Right cardiac atrium (tissue), 5 donors: ENCODE data around the gene THBS2. TPM values are rescaled to one million over a fixed set of nuclear protein-coding genes. Genes with fewer than 3 reads are reported as not detected.

Experiments
- ATAC-seq, 2 donors: fragments of 200-7000 bp; cut with Tn5 transposase; one replicate each; pipeline versions ENCODE4 v1.8.0 to v1.9.1; 2020; ENCODE audit warnings: moderate library complexity in 2 of 2, mild to moderate bottlenecking in 1 of 2
- DNase-seq, 3 donors: peaks; one replicate each; pipeline ENCODE4 v3.0.0-alpha.2; 2020
- H3K27ac ChIP-seq: one replicate; pipeline ENCODE4 v1.5.1; 2013; ENCODE audit warnings: mild to moderate bottlenecking, low read length, control low read depth, moderate library complexity
- H3K27me3 ChIP-seq: one replicate; pipeline ENCODE4 v1.6.1; 2013; ENCODE audit not compliant: control insufficient read depth, insufficient read depth
- H3K4me1 ChIP-seq: one replicate; pipeline ENCODE4 v1.6.1; 2013; ENCODE audit warnings: low read length; ENCODE audit not compliant: control insufficient read depth, insufficient read depth
- H3K4me3 ChIP-seq: one replicate; pipeline ENCODE4 v1.5.1; 2013; ENCODE audit warnings: low read length, control low read depth
- H3K9me3 ChIP-seq: one replicate; pipeline ENCODE4 v1.6.1; 2013; ENCODE audit warnings: low read length; ENCODE audit not compliant: control insufficient read depth
- WGBS: extraction: QIAGEN DNeasy Blood & Tissue Kit; methylation state at CpG from one replicate; pipeline ENCODE4 v1.1.7; 2013; 5-methylcytosine and 5-hydroxymethylcytosine counted together
- intact Hi-C, 4 donors: fragments of 100-400 bp; cut with DNase I; formaldehyde crosslinking; loops; one replicate each; pipeline versions ENCODE4 v1.11.0 to v1.14.0; 2022 to 2023
- polyA plus RNA-seq: library from polyadenylated mRNA; stranded (reverse); fragments of 200-250 nt; gene quantifications from one replicate; pipeline ENCODE4 v1.2.3, GENCODE V29; 2013
- total RNA-seq, 4 donors: library from RNA; stranded (reverse); fragmentation: NEBNext Ultra II Directional; extraction: Animal tissue kit (Norgen Biotek cat#: 25700); gene quantifications; one replicate each; pipeline ENCODE4 v1.2.1, GENCODE V29; 2021
- donor health status: healthy with polysubstance abuse.
- donor health status: DM: no; HTN: yes; CAD: no.
- donor health status: DM: no; HTN: no; CAD: no.
- donor health status: DM: no; HTN: yes; CAD: no; lungs with severe emphysema.
- donor health status: DM: yes; HTN: yes; CAD: no.

Gene THBS2
- total and polyA plus RNA-seq, 5 donors, result 8.7 to 38.8 (median 20.6) TPM

GRCh38 chr6:169237496-169238134, 16.0 kb downstream of the THBS2 start:
- H3K27me3 ChIP-seq, result no peaks in the 10 kb centered on the region
- no peak overlapping the region for H3K4me3 ChIP-seq
- WGBS, result 82% methylated on average over 25 of the region's 25 CpGs
- no peaks in the 10 kb centered on the region for H3K9me3 ChIP-seq
- DNase-seq, result no peak
- H3K27ac ChIP-seq, result no peak overlapping the region
- ATAC-seq, result no peak
- intact Hi-C loops, result no loop called here
- no peaks in the 10 kb centered on the region for H3K4me1 ChIP-seq

DNA sequence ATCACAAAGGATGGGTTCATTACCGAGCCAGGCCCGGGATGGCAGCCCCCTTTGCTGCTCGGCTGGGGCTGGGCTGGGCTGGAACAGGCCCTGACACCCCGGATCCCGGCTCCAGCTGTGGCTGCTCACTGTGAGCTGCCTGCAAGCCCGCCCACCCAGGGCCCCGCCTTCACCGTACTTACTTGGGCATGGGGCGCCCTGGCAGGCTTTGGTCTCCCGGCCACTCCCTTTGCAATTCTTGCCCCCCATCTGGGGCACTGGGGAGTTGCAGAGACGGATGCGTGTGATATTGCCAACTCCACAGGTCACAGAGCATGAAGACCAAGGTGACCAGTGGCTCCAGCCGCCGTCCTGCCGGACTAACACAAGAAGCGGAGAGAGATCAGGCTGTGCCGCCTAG, 16.7 kb downstream of the THBS2 start:
- WGBS, result 82% methylated on average over 17 of the region's 17 CpGs
- Histone ChIP-seq H3K9me3 (no peaks in the 10 kb centered on the region), H3K27ac (no peak overlapping the region), H3K27me3 (no peaks in the 10 kb centered on the region), H3K4me1 (no peaks in the 10 kb centered on the region), H3K4me3 (no peak overlapping the region)
- DNase-seq (no peak), ATAC-seq (no peak)
- intact Hi-C loops, result no loop called here

DNA sequence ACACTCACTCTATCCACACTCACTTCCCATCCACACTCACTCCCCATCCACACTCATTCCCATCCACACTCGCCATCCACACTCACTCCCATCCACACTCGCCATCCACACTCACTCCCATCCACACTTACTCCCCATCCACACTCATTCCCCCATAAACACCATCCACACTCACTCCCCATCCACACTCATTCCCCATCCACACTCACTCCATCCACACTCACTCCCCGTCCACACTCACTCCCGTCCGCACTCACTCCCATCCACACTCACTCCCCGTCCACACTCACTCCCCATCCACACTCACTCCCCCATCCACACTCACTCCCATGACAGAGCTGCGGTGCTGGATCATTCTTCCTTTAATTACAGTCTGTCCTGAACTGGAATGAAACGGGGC, 17.1 kb downstream of the THBS2 start:
- intact Hi-C loops, result no loop called here
- Histone ChIP-seq H3K4me1 (no peaks in the 10 kb centered on the region), H3K27ac (no peak overlapping the region), H3K27me3 (no peaks in the 10 kb centered on the region), H3K9me3 (no peaks in the 10 kb centered on the region), H3K4me3 (no peak overlapping the region)
- no peak for DNase-seq
- WGBS, result 81% methylated on average over 8 of the region's 8 CpGs
- ATAC-seq, result no peak

GRCh38 chr6:169235286-169235685, 18.4 kb downstream of the THBS2 start:
- intact Hi-C loops, result no loop called here
- H3K27ac ChIP-seq, result no peak overlapping the region
- DNase-seq (peak in 1 of 3 donors; percentile 68), ATAC-seq (peak in 1 of 2 donors; percentile 28)
- WGBS, result 82% methylated on average over 11 of the region's 11 CpGs
- no peaks in the 10 kb centered on the region for H3K27me3 ChIP-seq
- no peaks in the 10 kb centered on the region for H3K4me1 ChIP-seq
- H3K4me3 ChIP-seq, result no peak overlapping the region
- no peaks in the 10 kb centered on the region for H3K9me3 ChIP-seq

GRCh38 chr6:169234634-169235033, 19.0 kb downstream of the THBS2 start:
- no peaks in the 10 kb centered on the region for H3K9me3 ChIP-seq
- H3K27ac ChIP-seq, result no peak overlapping the region
- H3K4me1 ChIP-seq, result no peaks in the 10 kb centered on the region
- H3K4me3 ChIP-seq, result no peak overlapping the region
- no peaks in the 10 kb centered on the region for H3K27me3 ChIP-seq
- DNase-seq (no peak), ATAC-seq (no peak)
- intact Hi-C loops, result no loop called here
- WGBS, result 97% methylated on average over 18 of the region's 18 CpGs

GRCh38 chr6:169233832-169234231, 19.8 kb downstream of the THBS2 start:
- Histone ChIP-seq H3K27me3 (no peaks in the 10 kb centered on the region), H3K4me1 (no peaks in the 10 kb centered on the region), H3K27ac (no peak overlapping the region), H3K9me3 (no peaks in the 10 kb centered on the region), H3K4me3 (no peak overlapping the region)
- DNase-seq (no peak), ATAC-seq (no peak)
- WGBS, result 93% methylated on average over 6 of the region's 6 CpGs
- intact Hi-C loops, result no loop called here

GRCh38 chr6:169233181-169233580, 20.5 kb downstream of the THBS2 start:
- intact Hi-C loops, result no loop called here
- DNase-seq, result no peak

GRCh38 chr6:169232507-169232931, 21.1 kb downstream of the THBS2 start:
- Histone ChIP-seq H3K27ac (no peak overlapping the region), H3K27me3 (no peaks in the 10 kb centered on the region), H3K4me1 (no peaks in the 10 kb centered on the region), H3K9me3 (no peaks in the 10 kb centered on the region), H3K4me3 (no peak overlapping the region)
- no peak for DNase-seq
- 95% methylated on average over 22 of the region's 22 CpGs for WGBS
- peak in 1 of 2 donors; percentile 14 for ATAC-seq
- intact Hi-C loops, result no loop called here

More at GRCh38 chr6:169233181-169233580, 20.5 kb downstream of the THBS2 start:
- Histone ChIP-seq H3K27ac (no peak overlapping the region), H3K27me3 (no peaks in the 10 kb centered on the region), H3K4me1 (no peaks in the 10 kb centered on the region), H3K9me3 (no peaks in the 10 kb centered on the region), H3K4me3 (no peak overlapping the region)
- 83% methylated on average over 13 of the region's 13 CpGs for WGBS
- ATAC-seq, result no peak

- DNase-seq (peak in 1 of 3 donors; percentile 45), ATAC-seq (no peak)
- Histone ChIP-seq H3K4me3 (no peak overlapping the region), H3K9me3 (no peaks in the 10 kb centered on the region), H3K4me1 (no peaks in the 10 kb centered on the region), H3K27ac (no peak overlapping the region), H3K27me3 (no peaks in the 10 kb centered on the region)
- WGBS, result 96% methylated on average over 55 of the region's 55 CpGs
- intact Hi-C loops, result no loop called here
These were observed 21.7 kb downstream of the THBS2 start for GRCh38 chr6:169231790-169232506.

DNA sequence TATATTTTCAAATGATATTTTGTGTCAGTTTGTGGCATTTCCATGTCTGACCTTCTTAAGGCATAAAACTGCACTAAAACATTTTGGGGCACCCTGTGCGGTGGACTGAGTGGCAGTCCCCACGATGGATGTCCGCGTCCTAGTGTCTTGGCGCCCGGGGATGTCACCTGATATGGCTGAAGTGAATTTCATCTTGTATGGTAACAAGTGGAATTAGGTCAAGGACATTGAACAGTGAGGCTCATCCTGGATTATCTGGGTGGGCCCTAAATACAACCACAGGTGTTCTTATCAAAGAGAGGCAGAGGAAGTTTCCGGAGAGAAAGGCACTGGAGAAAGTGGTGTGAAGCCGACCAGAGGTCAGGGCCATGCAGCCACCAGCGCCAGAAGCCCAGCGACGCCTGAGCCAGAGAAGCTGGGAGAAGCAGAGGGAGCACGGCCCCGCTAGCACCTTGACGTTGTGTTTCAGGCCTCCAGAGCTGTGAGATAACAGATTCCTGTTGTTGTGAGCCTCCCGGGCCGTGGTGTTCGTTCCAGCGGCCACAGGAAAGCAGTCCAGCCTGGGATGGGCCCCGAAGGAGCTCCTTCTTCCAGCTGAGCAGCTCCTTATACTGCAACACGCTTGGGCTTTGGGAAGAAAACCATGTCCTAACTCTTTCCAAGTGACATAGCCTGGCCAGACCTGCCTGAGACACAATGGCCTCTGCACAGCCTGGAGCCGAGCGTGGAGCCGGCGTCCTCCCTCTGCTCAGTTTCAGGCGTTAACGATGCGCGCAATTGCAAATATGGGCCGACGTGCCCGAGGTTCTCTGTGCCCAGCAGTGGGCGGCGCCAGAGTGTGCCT, 22.5 kb downstream of the THBS2 start:
- no peaks in the 10 kb centered on the region for H3K27me3 ChIP-seq
- peak; percentile 20 to 35 for ATAC-seq
- DNase-seq, result peak in 2 of 3 donors; percentile 64 to 71
- no peak overlapping the region for H3K4me3 ChIP-seq
- H3K9me3 ChIP-seq, result no peaks in the 10 kb centered on the region
- 71% methylated on average over 33 of the region's 33 CpGs for WGBS
- no peak overlapping the region for H3K27ac ChIP-seq
- intact Hi-C loops, result no loop called here
- no peaks in the 10 kb centered on the region for H3K4me1 ChIP-seq

- Histone ChIP-seq H3K27me3 (no peaks in the 10 kb centered on the region), H3K9me3 (no peaks in the 10 kb centered on the region), H3K4me3 (no peak overlapping the region), H3K4me1 (no peaks in the 10 kb centered on the region), H3K27ac (no peak overlapping the region)
- ATAC-seq, result no peak
- intact Hi-C loops, result no loop called here
- WGBS, result 77% methylated on average over 9 of the region's 9 CpGs
- no peak for DNase-seq
These were observed 23.4 kb downstream of the THBS2 start for GRCh38 chr6:169230322-169230665.
